OCI-LY7 (cell line): Measurements from ENCODE around the gene AGR2. TPM values are rescaled to one million over a fixed set of nuclear protein-coding genes. Genes with fewer than 3 reads are reported as not detected.

Experiments
- BruUV-seq: library from RNA; stranded (reverse); fragments of 400-500 nt; replicated peaks from 2 replicates; lab custom pipeline; 2021; lab: Mats Ljungman, UMichigan
- CTCF ChIA-PET: fragments of 300-600 bp; sonication (Branson Sonifier 250); formaldehyde crosslinking; loops from one replicate; lab custom pipeline; 2022; ENCODE audit warnings: antibody characterized with exemption; ENCODE audit not compliant: unreplicated experiment; lab: Charles Lee
- POLR2A ChIA-PET: fragments of 300-600 bp; sonication (Branson Sonifier 250); formaldehyde crosslinking; loops from one replicate; lab custom pipeline; 2022; ENCODE audit warnings: antibody characterized with exemption; lab: Charles Lee
- DNase-seq: peaks from one replicate; pipeline ENCODE4 v3.0.0-alpha.2; 2015; ENCODE audit warnings: low spot score
- H2AFZ ChIP-seq: fragments of 200-600 bp; sonication (generic), shearing (Covaris generic); 2 replicates; pipeline ENCODE4 v1.6.1; 2014; ENCODE audit warnings: mild to moderate bottlenecking, antibody characterized with exemption, low read length, moderate library complexity
- H3K27ac ChIP-seq: fragments of 200-600 bp; sonication (generic); 2 replicates; pipeline ENCODE4 v1.5.1; 2014; ENCODE audit warnings: mixed run types, low read depth, mild to moderate bottlenecking, moderate library complexity, low read length, inconsistent platforms; ENCODE audit not compliant: poor library complexity, severe bottlenecking
- H3K36me3 ChIP-seq: fragments of 200-600 bp; sonication (generic); 2 replicates; pipeline ENCODE4 v1.6.1; 2014; ENCODE audit warnings: mild to moderate bottlenecking, antibody characterized with exemption, low read length, moderate library complexity, mixed read lengths; ENCODE audit not compliant: insufficient read depth
- H3K4me1 ChIP-seq: fragments of 200-600 bp; sonication (generic); 2 replicates; pipeline ENCODE4 v1.5.1; 2014; ENCODE audit warnings: mild to moderate bottlenecking, low read length; ENCODE audit not compliant: insufficient read depth, poor library complexity, severe bottlenecking
- H3K4me2 ChIP-seq: fragments of 200-600 bp; sonication (generic); 2 replicates; pipeline ENCODE4 v1.6.1; 2014; ENCODE audit warnings: mild to moderate bottlenecking, low read length
- H3K4me3 ChIP-seq: fragments of 200-600 bp; sonication (generic); 2 replicates; pipeline ENCODE4 v1.5.1; 2014; ENCODE audit warnings: mild to moderate bottlenecking, low read depth, low read length; ENCODE audit not compliant: poor library complexity, severe bottlenecking
- H3K79me2 ChIP-seq: fragments of 200-600 bp; sonication (generic); 2 replicates; pipeline ENCODE4 v1.6.1; 2016; ENCODE audit warnings: low read depth, mild to moderate bottlenecking, low read length, moderate library complexity, mixed read lengths; ENCODE audit not compliant: insufficient read depth
- H3K9me2 ChIP-seq: fragments of 200-600 bp; sonication (generic); 2 replicates; pipeline ENCODE4 v1.6.1; 2016; ENCODE audit warnings: mild to moderate bottlenecking, low read length, mixed read lengths; ENCODE audit not compliant: insufficient read depth
- H3K9me3 ChIP-seq: fragments of 200-600 bp; sonication (generic); 2 replicates; pipeline ENCODE4 v1.6.1; 2014; ENCODE audit warnings: mild to moderate bottlenecking, mixed run types, low read length, mixed read lengths
- H4K20me1 ChIP-seq: fragments of 200-600 bp; sonication (generic); 2 replicates; pipeline ENCODE4 v1.6.1; 2014; ENCODE audit warnings: mild to moderate bottlenecking, antibody characterized with exemption, low read length, moderate library complexity, mixed read lengths; ENCODE audit not compliant: insufficient read depth
- EZH2phosphoT487 ChIP-seq: fragments of 200-600 bp; sonication (generic); IDR thresholded peaks from 2 replicates; pipeline ENCODE4 v1.6.1; 2018; ENCODE audit warnings: low read depth, borderline replicate concordance, mild to moderate bottlenecking, mixed run types, antibody characterized with exemption, low read length, moderate library complexity, mixed read lengths
- intact Hi-C: fragments of 100-400 bp; cut with micrococcal nuclease; formaldehyde crosslinking; loops from one replicate; pipeline ENCODE4 v1.10.0; 2022; ENCODE audit not compliant: unreplicated experiment
- total RNA-seq, 2 experiments: library from RNA; depleted of rRNA in 1 of 2; stranded (reverse); fragments of >200 nt in 1 of 2; shearing (Covaris generic) in 1 of 2; gene quantifications; 2 replicates each; pipeline ENCODE4 v1.2.3, GENCODE V29; 2014 to 2022
- TF ChIP-seq, protein P1 (sequence below): fragments of 200-600 bp; sonication (generic); conservative IDR thresholded peaks from 2 replicates; pipeline ENCODE4 v1.5.1; 2014; ENCODE audit warnings: mild to moderate bottlenecking, antibody characterized with exemption, low read length, moderate library complexity, mixed read lengths

AGR2 gene
- total RNA-seq, 2 experiments from 2014 or later, result not detected

DNA sequence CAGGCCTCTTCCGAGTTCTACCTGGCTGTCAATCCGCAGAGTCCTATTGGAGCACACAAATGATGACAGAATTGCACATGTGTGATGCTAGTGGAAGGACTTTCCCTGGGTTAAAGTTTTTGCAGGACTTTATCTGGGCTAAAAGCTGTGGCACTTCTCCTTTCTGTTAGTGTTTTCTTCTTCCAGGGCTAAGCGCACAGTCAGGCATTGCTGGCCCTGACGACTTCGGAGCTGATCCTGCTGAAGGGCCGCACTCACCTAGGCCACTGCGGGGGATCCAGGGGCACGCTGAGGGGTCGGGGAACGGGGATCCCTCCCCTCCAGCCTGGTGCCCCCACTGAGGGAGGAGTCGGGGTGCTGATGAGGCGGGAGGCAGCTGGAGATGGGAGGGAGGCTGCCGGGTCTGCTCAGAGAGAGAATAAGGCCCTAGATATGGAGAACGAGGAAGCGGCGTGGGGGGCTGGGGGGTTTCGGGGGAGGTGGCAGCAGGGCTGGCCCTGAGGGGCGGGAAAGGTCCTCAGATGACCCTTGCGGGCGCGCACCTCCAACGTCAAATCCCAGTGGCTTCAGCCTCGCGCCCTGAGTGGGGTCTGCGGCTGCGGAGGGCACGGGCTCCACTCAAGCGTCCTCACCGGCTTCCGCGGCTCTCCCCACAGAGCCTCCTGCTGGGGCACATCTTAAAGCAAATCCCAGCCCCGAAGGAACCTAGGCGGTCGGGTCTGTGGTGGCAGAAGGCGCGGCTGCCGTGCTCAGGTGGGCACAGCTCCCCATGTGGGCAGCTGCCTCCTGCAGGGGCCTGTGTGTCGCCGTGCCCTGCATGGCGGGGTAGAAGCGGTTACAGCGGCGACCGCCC lies 46.0 kb upstream of the AGR2 start:
- TF ChIP-seq, protein P1, sequence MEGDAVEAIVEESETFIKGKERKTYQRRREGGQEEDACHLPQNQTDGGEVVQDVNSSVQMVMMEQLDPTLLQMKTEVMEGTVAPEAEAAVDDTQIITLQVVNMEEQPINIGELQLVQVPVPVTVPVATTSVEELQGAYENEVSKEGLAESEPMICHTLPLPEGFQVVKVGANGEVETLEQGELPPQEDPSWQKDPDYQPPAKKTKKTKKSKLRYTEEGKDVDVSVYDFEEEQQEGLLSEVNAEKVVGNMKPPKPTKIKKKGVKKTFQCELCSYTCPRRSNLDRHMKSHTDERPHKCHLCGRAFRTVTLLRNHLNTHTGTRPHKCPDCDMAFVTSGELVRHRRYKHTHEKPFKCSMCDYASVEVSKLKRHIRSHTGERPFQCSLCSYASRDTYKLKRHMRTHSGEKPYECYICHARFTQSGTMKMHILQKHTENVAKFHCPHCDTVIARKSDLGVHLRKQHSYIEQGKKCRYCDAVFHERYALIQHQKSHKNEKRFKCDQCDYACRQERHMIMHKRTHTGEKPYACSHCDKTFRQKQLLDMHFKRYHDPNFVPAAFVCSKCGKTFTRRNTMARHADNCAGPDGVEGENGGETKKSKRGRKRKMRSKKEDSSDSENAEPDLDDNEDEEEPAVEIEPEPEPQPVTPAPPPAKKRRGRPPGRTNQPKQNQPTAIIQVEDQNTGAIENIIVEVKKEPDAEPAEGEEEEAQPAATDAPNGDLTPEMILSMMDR, result no peak
- no peak for TF ChIP-seq EZH2phosphoT487
- ChIA-PET CTCF (no interaction called here), POLR2A (interaction anchor here (0.6 kb wide), 1 partner anchor 86 kb away, joined by 7 read pairs; no protein-coding TSS in a partner anchor)
- no peaks in the 10 kb centered on the region for H3K79me2 ChIP-seq
- H2AFZ ChIP-seq, result no peak overlapping the region
- H3K36me3 ChIP-seq, result no peaks in the 10 kb centered on the region
- no peak overlapping the region for H3K4me3 ChIP-seq
- H3K27ac ChIP-seq, result no peak overlapping the region
- intact Hi-C loops, result no loop called here
- H3K9me3 ChIP-seq, result no peaks in the 10 kb centered on the region
- H4K20me1 ChIP-seq, result no peaks in the 10 kb centered on the region
- DNase-seq, result no peak
- H3K4me1 ChIP-seq, result no peaks in the 10 kb centered on the region
- no TSS peak for BruUV-seq
- no peaks in the 10 kb centered on the region for H3K9me2 ChIP-seq
- no peak overlapping the region for H3K4me2 ChIP-seq

DNA sequence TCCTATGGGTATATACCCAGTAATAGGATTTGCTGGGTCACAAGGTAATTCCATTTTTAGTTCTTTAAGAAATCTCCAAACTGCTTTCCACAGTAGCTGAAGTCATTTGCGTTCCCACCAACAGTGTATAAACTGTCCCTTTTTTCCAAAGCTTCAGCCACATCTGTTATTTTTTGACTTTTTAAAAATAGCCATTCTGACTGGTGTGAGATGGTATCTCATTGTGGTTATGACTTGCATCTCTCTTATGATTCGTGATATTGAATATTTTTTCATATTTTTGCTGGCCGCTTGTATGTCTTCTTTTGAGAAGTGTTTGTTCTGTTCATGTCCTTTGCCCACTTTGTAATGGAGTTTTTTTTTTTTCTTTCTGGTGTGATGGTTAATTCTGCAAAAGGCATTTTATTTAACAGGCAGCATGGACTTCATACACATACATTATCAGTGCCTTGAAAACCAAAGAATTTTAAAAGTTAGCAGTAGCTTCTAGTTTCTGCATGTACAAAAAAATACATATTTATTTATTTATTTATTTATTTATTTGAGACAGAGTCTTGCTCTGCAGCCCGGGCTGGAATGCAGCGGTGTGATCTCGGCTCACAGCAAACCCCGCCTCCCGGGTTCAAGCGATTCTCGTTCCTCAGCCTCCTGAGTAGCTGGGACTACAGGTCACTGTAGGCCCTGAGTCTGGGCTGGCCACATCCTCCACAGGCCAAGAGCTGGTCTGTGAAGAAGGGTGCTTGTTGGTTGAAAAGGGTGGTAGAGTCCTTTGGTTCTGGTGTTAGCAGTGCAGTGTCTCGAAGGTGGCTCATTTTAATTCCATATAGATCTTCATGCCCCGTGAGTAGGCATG lies 44.7 kb upstream of the AGR2 start:
- H4K20me1 ChIP-seq, result no peaks in the 10 kb centered on the region
- H2AFZ ChIP-seq, result no peak overlapping the region
- BruUV-seq, result no TSS peak
- no peak overlapping the region for H3K4me2 ChIP-seq
- ChIA-PET POLR2A (interaction anchor here (0.9 to 1.2 kb wide), 2 partner anchors 10 to 23 kb away, joined by 3 read pairs; no protein-coding TSS in a partner anchor), CTCF (no interaction called here)
- H3K79me2 ChIP-seq, result no peaks in the 10 kb centered on the region
- H3K36me3 ChIP-seq, result no peaks in the 10 kb centered on the region
- TF ChIP-seq, protein P1, result no peak
- TF ChIP-seq EZH2phosphoT487, result no peak
- no peaks in the 10 kb centered on the region for H3K9me3 ChIP-seq
- no peak for DNase-seq
- H3K4me1 ChIP-seq, result no peaks in the 10 kb centered on the region
- intact Hi-C loops, result no loop called here
- H3K9me2 ChIP-seq, result no peaks in the 10 kb centered on the region
- H3K27ac ChIP-seq, result no peak overlapping the region
- no peak overlapping the region for H3K4me3 ChIP-seq
